Measurements from ENCODE around the gene CNTNAP2. TPM values are rescaled to one million over a fixed set of nuclear protein-coding genes. Genes with fewer than 3 reads are reported as not detected.

CNTNAP2 gene
- total and polyA plus RNA-seq, 2 of the 8 experiments (the other 6 are each of a cell fraction or from before 2014, with no cell fraction given) = 27.9 to 71.0 TPM

DNA sequence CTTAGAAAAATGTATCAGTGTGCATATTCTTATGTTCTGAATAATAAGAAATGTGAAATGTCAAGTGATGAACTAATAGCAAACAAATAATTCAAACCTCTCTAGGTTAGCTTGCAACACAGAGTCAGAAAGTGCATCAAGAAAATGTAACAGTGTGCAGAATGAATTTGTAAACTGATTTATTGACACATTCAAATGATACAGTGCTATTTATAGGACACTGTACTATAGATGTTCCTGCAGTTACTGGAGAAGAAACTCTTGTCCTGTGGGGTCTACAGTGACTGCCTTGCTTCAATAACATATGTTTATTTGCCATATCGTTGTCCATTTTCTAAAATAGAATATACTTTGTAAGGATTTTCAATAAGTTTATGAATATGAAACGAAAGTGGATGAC, 639.0 kb downstream of the CNTNAP2 start:
- no peak for FAIRE-seq
- TF ChIP-seq RFX5 (IDR thresholded peaks at IDR 0.05; ENCODE audit: borderline replicate concordance, low read depth, low read length) (no peak), JUN (IDR thresholded peaks at IDR 0.05; ENCODE audit: low read depth, low read length) (no peak), CEBPB (IDR thresholded peaks at IDR 0.05; ENCODE audit: low read depth, low read length) (no peak), CBX5 (IDR thresholded peaks at IDR 0.05; ENCODE audit: low read depth, low read length) (no peak), JUND (IDR thresholded peaks at IDR 0.05; ENCODE audit: low read length) (no peak), ASH2L (IDR thresholded peaks at IDR 0.05; ENCODE audit: low read length) (no peak), GTF2F1 (IDR thresholded peaks at IDR 0.05; ENCODE audit: borderline replicate concordance, low read depth, low read length) (no peak), EGR1 (IDR thresholded peaks at IDR 0.05; ENCODE audit: borderline replicate concordance, low read depth, low read length) (no peak), KDM5A (IDR thresholded peaks at IDR 0.05; ENCODE audit: low read length) (no peak), ZNF274 (IDR thresholded peaks at IDR 0.05; ENCODE audit: borderline replicate concordance, extremely low read depth, low read length) (no peak), RNF2 (IDR thresholded peaks at IDR 0.05; ENCODE audit: borderline replicate concordance, low read depth, low read length, missing control alignments, poor library complexity, severe bottlenecking) (no peak), POLR2AphosphoS5 (IDR thresholded peaks at IDR 0.05; ENCODE audit: low read depth, low read length) (no peak), GABPA (IDR thresholded peaks at IDR 0.05; ENCODE audit: borderline replicate concordance, insufficient read depth, low read length) (no peak), TEAD4 (IDR thresholded peaks at IDR 0.05; ENCODE audit: low read depth, low read length) (no peak)
- TF ChIP-seq, protein P1, sequence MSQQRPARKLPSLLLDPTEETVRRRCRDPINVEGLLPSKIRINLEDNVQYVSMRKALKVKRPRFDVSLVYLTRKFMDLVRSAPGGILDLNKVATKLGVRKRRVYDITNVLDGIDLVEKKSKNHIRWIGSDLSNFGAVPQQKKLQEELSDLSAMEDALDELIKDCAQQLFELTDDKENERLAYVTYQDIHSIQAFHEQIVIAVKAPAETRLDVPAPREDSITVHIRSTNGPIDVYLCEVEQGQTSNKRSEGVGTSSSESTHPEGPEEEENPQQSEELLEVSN (IDR thresholded peaks at IDR 0.05) = no peak

More for the DNA sequence above, 639.0 kb downstream of the CNTNAP2 start:
- no peaks in the 10 kb centered on the region for H3K79me1 ChIP-seq (ENCODE audit: low read depth, low read length)
- no peak overlapping the region for H3K18ac ChIP-seq (ENCODE audit: extremely low read depth, low read length)
- H4K8ac ChIP-seq (ENCODE audit: extremely low read depth, insufficient read depth, low read length) = no peak overlapping the region
- H2BK12ac ChIP-seq (ENCODE audit: low read depth, low read length) = no peak overlapping the region
- H2BK5ac ChIP-seq (ENCODE audit: low read depth, low read length) = no peak overlapping the region
- no peak overlapping the region for H3K4ac ChIP-seq (replicated peaks; ENCODE audit: insufficient read length, low read depth, low read length)
- no peak overlapping the region for H3K4me3 ChIP-seq (ENCODE audit: extremely low read depth in 1 of 4, insufficient read depth in 2 of 4, low read depth in 3 of 4, low read length in 4 of 4)
- no peak overlapping the region for H3K27ac ChIP-seq (ENCODE audit: low read depth, low read length)
- CTCF ChIA-PET (ENCODE audit: partially characterized antibody) = no interaction called here
- H3K4me2 ChIP-seq (ENCODE audit: insufficient read depth in 1 of 2, low read depth in 2 of 2, low read length in 2 of 2) = no peak overlapping the region
- H3K9me3 ChIP-seq (ENCODE audit: insufficient read depth in 2 of 2, low read depth in 1 of 2, low read length in 1 of 2) = 0 out of 4 replicates have a peak, but pooled peaks cover 0 to 3% of the 10 kb centered on the region in 2 experiments
- no peak overlapping the region for H2AK5ac ChIP-seq (ENCODE audit: low read depth, low read length)
- no peaks in the 10 kb centered on the region for H4K20me1 ChIP-seq (replicated peaks in 1 of 2; ENCODE audit: control insufficient read depth in 1 of 2, insufficient read depth in 2 of 2, low read length in 2 of 2)
- no peak overlapping the region for H4K5ac ChIP-seq (ENCODE audit: insufficient read length, low read depth, low read length)
- H2AFZ ChIP-seq (ENCODE audit: low read length) = no peak overlapping the region
- H4K91ac ChIP-seq (replicated peaks; ENCODE audit: insufficient read length, low read length) = no peak overlapping the region
- H3K9ac ChIP-seq (replicated peaks in 1 of 4; ENCODE audit: extremely low read depth in 1 of 4, low read depth in 3 of 4, low read length in 3 of 4) = no peak overlapping the region
- H3K36me3 ChIP-seq (ENCODE audit: control insufficient read depth in 2 of 4, insufficient read depth in 4 of 4, low read length in 3 of 4) = no peaks in the 10 kb centered on the region
- WGBS, 2 experiments (ENCODE audit: extremely low coverage in 1 of 2, insufficient coverage in 1 of 2, insufficient read length in 1 of 2, insufficient replicate concordance in 2 of 2, low coverage in 1 of 2, low lambda C conversion rate in 2 of 2, missing lambda C conversion rate in 1 of 2) = 92% methylated on average over 2 of the region's 2 CpGs; no CpG with 5 or more reads in 1 of the 2 experiments
- H3K4me1 ChIP-seq (replicated peaks in 1 of 4; ENCODE audit: control insufficient read depth in 3 of 4, insufficient read depth in 4 of 4, low read length in 3 of 4) = no peaks in the 10 kb centered on the region
- no peak overlapping the region for H3K23ac ChIP-seq (ENCODE audit: insufficient read length)
- no peak overlapping the region for H2BK15ac ChIP-seq (ENCODE audit: low read length)
- no peak overlapping the region for H3K56ac ChIP-seq (replicated peaks; ENCODE audit: insufficient read length, low read depth, low read length)
- no peaks in the 10 kb centered on the region for H3K27me3 ChIP-seq (replicated peaks in 1 of 4; ENCODE audit: control insufficient read depth in 3 of 4, extremely low read depth in 1 of 4, insufficient read depth in 3 of 4, low read length in 3 of 4)
- DNase-seq (ENCODE audit: low read depth in 1 of 2, low spot score in 2 of 2) = no peak
- no peak overlapping the region for H3K14ac ChIP-seq (ENCODE audit: insufficient read length)
- no peak overlapping the region for H2BK20ac ChIP-seq (ENCODE audit: low read length)
- POLR2A ChIA-PET (ENCODE audit: partially characterized antibody) = no interaction called here
- H3K79me2 ChIP-seq (ENCODE audit: control insufficient read depth in 1 of 2, insufficient read depth in 2 of 2, low read length in 2 of 2) = no peaks in the 10 kb centered on the region
- no peak overlapping the region for H2BK120ac ChIP-seq (replicated peaks; ENCODE audit: low read depth, low read length)
- no peaks in the 10 kb centered on the region for H3K23me2 ChIP-seq (ENCODE audit: low read depth, low read length)
